ENCODE results near the gene BGLAP.

GRCh38 chr1:156220226-156220625, 21.8 kb upstream of the BGLAP start:
- TF ChIP-seq POLR2A (IDR thresholded peaks at IDR 0.05; ENCODE audit: extremely low read depth, insufficient read length) (no peak), MYC (IDR thresholded peaks at IDR 0.05; ENCODE audit: low read depth, low read length) (no peak), CTCF (IDR thresholded peaks at IDR 0.05; ENCODE audit: low read depth, low read length) (no peak), MAX (IDR thresholded peaks at IDR 0.05; ENCODE audit: low read depth, low read length) (no peak)
